ENCODE data around the gene PHKG2.

DNA sequence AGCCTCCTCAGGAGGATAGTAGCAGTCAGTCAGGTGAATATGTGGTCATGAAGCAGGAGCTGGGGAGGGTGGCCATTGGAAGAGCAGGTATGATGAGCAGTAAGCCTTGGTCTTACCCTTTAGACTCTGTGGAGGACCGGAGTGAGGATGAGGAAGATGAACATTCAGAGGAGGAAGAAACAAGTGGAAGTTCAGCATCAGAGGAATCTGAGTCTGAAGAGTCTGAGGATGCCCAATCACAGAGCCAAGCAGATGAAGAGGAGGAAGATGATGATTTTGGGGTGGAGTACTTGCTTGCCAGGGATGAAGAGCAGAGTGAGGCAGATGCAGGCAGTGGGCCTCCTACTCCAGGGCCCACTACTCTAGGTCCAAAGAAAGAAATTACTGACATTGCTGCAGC, 36.5 kb upstream of the PHKG2 start:
- TF ChIP-seq, protein P1, sequence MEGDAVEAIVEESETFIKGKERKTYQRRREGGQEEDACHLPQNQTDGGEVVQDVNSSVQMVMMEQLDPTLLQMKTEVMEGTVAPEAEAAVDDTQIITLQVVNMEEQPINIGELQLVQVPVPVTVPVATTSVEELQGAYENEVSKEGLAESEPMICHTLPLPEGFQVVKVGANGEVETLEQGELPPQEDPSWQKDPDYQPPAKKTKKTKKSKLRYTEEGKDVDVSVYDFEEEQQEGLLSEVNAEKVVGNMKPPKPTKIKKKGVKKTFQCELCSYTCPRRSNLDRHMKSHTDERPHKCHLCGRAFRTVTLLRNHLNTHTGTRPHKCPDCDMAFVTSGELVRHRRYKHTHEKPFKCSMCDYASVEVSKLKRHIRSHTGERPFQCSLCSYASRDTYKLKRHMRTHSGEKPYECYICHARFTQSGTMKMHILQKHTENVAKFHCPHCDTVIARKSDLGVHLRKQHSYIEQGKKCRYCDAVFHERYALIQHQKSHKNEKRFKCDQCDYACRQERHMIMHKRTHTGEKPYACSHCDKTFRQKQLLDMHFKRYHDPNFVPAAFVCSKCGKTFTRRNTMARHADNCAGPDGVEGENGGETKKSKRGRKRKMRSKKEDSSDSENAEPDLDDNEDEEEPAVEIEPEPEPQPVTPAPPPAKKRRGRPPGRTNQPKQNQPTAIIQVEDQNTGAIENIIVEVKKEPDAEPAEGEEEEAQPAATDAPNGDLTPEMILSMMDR (conservative IDR thresholded peaks at IDR 0.05; ENCODE audit: low read depth, low read length): no peak
- TF ChIP-seq EZH2 (IDR thresholded peaks at IDR 0.05; ENCODE audit: borderline replicate concordance, low read depth, low read length, poor library complexity, severe bottlenecking): no peak
